ENCODE measurements around the gene PRDX5. TPM values are rescaled to one million over a fixed set of nuclear protein-coding genes. Genes with fewer than 3 reads are reported as not detected.

Gene PRDX5
- total RNA-seq, 1 experiment from 2014 or later: 267 TPM

GRCh38 chr11:64299847-64300648 is 17.9 kb upstream of the PRDX5 start, which contains the start of gene CATSPERZ:
CATSPERZ (plus strand) TSS chr11:64300358; CDS start chr11:64300411, 53 bp downstream.
- no peak for ATAC-seq
- Histone ChIP-seq H3K4me2 (ENCODE audit: low read length) (peak within 1 kb of the TSS; percentile 86), H3K9me2 (ENCODE audit: insufficient read depth) (no peaks in the 10 kb centered on the region), H3K36me3 (ENCODE audit: control insufficient read depth in 1 of 2, insufficient read depth in 2 of 2, low read length in 2 of 2) (no peaks in the 10 kb centered on the region), H3K4me1 (ENCODE audit: control insufficient read depth in 1 of 2, insufficient read depth in 2 of 2, low read length in 2 of 2) (peaks cover 6 to 45% of the 10 kb centered on the region in 2 experiments; a peak in 3 of 4 replicates), H3K27ac (ENCODE audit: low read depth, low read length) (peak within 1 kb of the TSS; percentile 2; the same call in 1 of the 2 replicates), H3K9ac (ENCODE audit: low read length) (peak within 1 kb of the TSS; percentile 66), H4K20me1 (ENCODE audit: insufficient read depth) (no peaks in the 10 kb centered on the region), H3K27me3 (ENCODE audit: insufficient read depth, low read length) (no peaks in the 10 kb centered on the region), H3K9me3 (ENCODE audit: control insufficient read depth in 1 of 2, insufficient read depth in 1 of 2, low read depth in 1 of 2, low read length in 2 of 2) (no peaks in the 10 kb centered on the region), H3K4me3 (replicated peaks in 1 of 2; ENCODE audit: low read depth in 1 of 2, low read length in 2 of 2) (peak within 1 kb of the TSS; percentile 41 to 54), H3K79me2 (ENCODE audit: insufficient read depth, low read length) (no peaks in the 10 kb centered on the region), H2AFZ (ENCODE audit: low read depth, low read length, poor library complexity, severe bottlenecking) (peak within 1 kb of the TSS; percentile 86)
- DNase-seq (ENCODE audit: low read depth, low spot score): no peak
- ChIA-PET POLR2A (interaction anchor here (1.0 to 2.5 kb wide), 7 partner anchors 13 to 59 kb away, joined by 3 to 9 read pairs (median 4); partner anchors contain the start of genes FKBP2, PRDX5 and TRMT112), CTCF (interaction anchor here (0.9 to 5.8 kb wide), 16 partner anchors 10 to 546 kb away, joined by 3 to 80 read pairs (median 5); partner anchors contain the start of genes BAD, FERMT3, FKBP2 and GPR137), RAD21 (ENCODE audit: low non-redundant PET in 1 of 2, low total read pairs in 2 of 2, uncharacterized antibody in 2 of 2, unreplicated experiment in 2 of 2) (interaction anchor here (1.0 to 1.3 kb wide), 2 partner anchors 95 to 96 kb away, joined by 4 to 5 read pairs; no protein-coding TSS in a partner anchor)
- no TSS peak for BruUV-seq (replicated peaks)
- TF ChIP-seq TCF7L2 (IDR thresholded peaks at IDR 0.05; ENCODE audit: borderline replicate concordance, extremely low read depth, insufficient read depth, insufficient read length) (no peak), ZBTB33 (IDR thresholded peaks at IDR 0.05; ENCODE audit: extremely low read depth, insufficient replicate concordance, low read length) (no peak)
- intact Hi-C loops (cut with micrococcal nuclease): loop anchor here (5.0 kb wide), 1 partner anchor 113 kb away; the partner anchor contains the start of gene STIP1

All from HCT116 (cell line).